Measurements from ENCODE around the gene DLL4. TPM values are rescaled to one million over a fixed set of nuclear protein-coding genes. Genes with fewer than 3 reads are reported as not detected.

The DLL4 gene
- total RNA-seq, 1 experiment from 2014 or later: not detected

- peak; percentile 96 for DNase-seq
- Histone ChIP-seq H3K27me3 (ENCODE audit: control insufficient read depth, insufficient read depth, low read length) (peaks cover 99% of the 10 kb centered on the region), H3K36me3 (replicated peaks; ENCODE audit: control insufficient read depth, insufficient read depth, low read length) (no peaks in the 10 kb centered on the region), H3K4me3 (ENCODE audit: insufficient read depth, low read depth, low read length) (peak overlapping the region; percentile 46; the same call in 1 of the 2 replicates)
These were observed 1.0 kb upstream of the DLL4 start for GRCh38 chr15:40927873-40928806.

GRCh38 chr15:40929660-40930429, 705 bp downstream of the DLL4 start:
- Histone ChIP-seq H3K27me3 (ENCODE audit: control insufficient read depth, insufficient read depth, low read length) (peaks cover 83% of the 10 kb centered on the region), H3K36me3 (replicated peaks; ENCODE audit: control insufficient read depth, insufficient read depth, low read length) (no peaks in the 10 kb centered on the region), H3K4me3 (ENCODE audit: insufficient read depth, low read depth, low read length) (peak overlapping the region; percentile 46)
- DNase-seq: peak; percentile 81

- DNase-seq: peak; percentile 95
- no peaks in the 10 kb centered on the region for H3K36me3 ChIP-seq (replicated peaks; ENCODE audit: control insufficient read depth, insufficient read depth, low read length)
- peak overlapping the region; percentile 46 for H3K4me3 ChIP-seq (ENCODE audit: insufficient read depth, low read depth, low read length)
- H3K27me3 ChIP-seq (ENCODE audit: control insufficient read depth, insufficient read depth, low read length): peaks cover 75% of the 10 kb centered on the region
These were observed 1.5 kb downstream of the DLL4 start for GRCh38 chr15:40930430-40931299.

GRCh38 chr15:40931300-40932142, 2.4 kb downstream of the DLL4 start:
- no peak for DNase-seq
- Histone ChIP-seq H3K36me3 (replicated peaks; ENCODE audit: control insufficient read depth, insufficient read depth, low read length) (no peaks in the 10 kb centered on the region), H3K27me3 (ENCODE audit: control insufficient read depth, insufficient read depth, low read length) (peaks cover 66% of the 10 kb centered on the region), H3K4me3 (ENCODE audit: insufficient read depth, low read depth, low read length) (no peak overlapping the region)

- peaks cover 60% of the 10 kb centered on the region for H3K27me3 ChIP-seq (ENCODE audit: control insufficient read depth, insufficient read depth, low read length)
- no peaks in the 10 kb centered on the region for H3K36me3 ChIP-seq (replicated peaks; ENCODE audit: control insufficient read depth, insufficient read depth, low read length)
- no peak for DNase-seq
- no peak overlapping the region for H3K4me3 ChIP-seq (ENCODE audit: insufficient read depth, low read depth, low read length)
These were observed 3.0 kb downstream of the DLL4 start for GRCh38 chr15:40932156-40932555.

GRCh38 chr15:40932649-40933516, 3.7 kb downstream of the DLL4 start:
- no peak overlapping the region for H3K4me3 ChIP-seq (ENCODE audit: insufficient read depth, low read depth, low read length)
- DNase-seq: no peak
- no peaks in the 10 kb centered on the region for H3K36me3 ChIP-seq (replicated peaks; ENCODE audit: control insufficient read depth, insufficient read depth, low read length)
- peaks cover 52% of the 10 kb centered on the region for H3K27me3 ChIP-seq (ENCODE audit: control insufficient read depth, insufficient read depth, low read length)

- Histone ChIP-seq H3K36me3 (replicated peaks; ENCODE audit: control insufficient read depth, insufficient read depth, low read length) (no peaks in the 10 kb centered on the region), H3K4me3 (ENCODE audit: insufficient read depth, low read depth, low read length) (no peak overlapping the region), H3K27me3 (ENCODE audit: control insufficient read depth, insufficient read depth, low read length) (peaks cover 47% of the 10 kb centered on the region)
- no peak for DNase-seq
These were observed 4.4 kb downstream of the DLL4 start for GRCh38 chr15:40933517-40933902.

GRCh38 chr15:40934457-40934856, 5.3 kb downstream of the DLL4 start:
- Histone ChIP-seq H3K4me3 (ENCODE audit: insufficient read depth, low read depth, low read length) (no peak overlapping the region), H3K36me3 (replicated peaks; ENCODE audit: control insufficient read depth, insufficient read depth, low read length) (no peaks in the 10 kb centered on the region), H3K27me3 (ENCODE audit: control insufficient read depth, insufficient read depth, low read length) (peaks cover 37% of the 10 kb centered on the region)
- no peak for DNase-seq

GRCh38 chr15:40936234-40936708, 7.1 kb downstream of the DLL4 start:
- Histone ChIP-seq H3K36me3 (replicated peaks; ENCODE audit: control insufficient read depth, insufficient read depth, low read length) (no peaks in the 10 kb centered on the region), H3K4me3 (ENCODE audit: insufficient read depth, low read depth, low read length) (no peak overlapping the region), H3K27me3 (ENCODE audit: control insufficient read depth, insufficient read depth, low read length) (peaks cover 30% of the 10 kb centered on the region)
- no peak for DNase-seq

- H3K4me3 ChIP-seq (ENCODE audit: insufficient read depth, low read depth, low read length): no peak overlapping the region
- H3K27me3 ChIP-seq (ENCODE audit: control insufficient read depth, insufficient read depth, low read length): peaks cover 24% of the 10 kb centered on the region
- DNase-seq: peak; percentile 82
- H3K36me3 ChIP-seq (replicated peaks; ENCODE audit: control insufficient read depth, insufficient read depth, low read length): no peaks in the 10 kb centered on the region
These were observed 7.8 kb downstream of the DLL4 start for GRCh38 chr15:40936709-40937666.

- Histone ChIP-seq H3K36me3 (replicated peaks; ENCODE audit: control insufficient read depth, insufficient read depth, low read length) (no peaks in the 10 kb centered on the region), H3K4me3 (ENCODE audit: insufficient read depth, low read depth, low read length) (no peak overlapping the region), H3K27me3 (ENCODE audit: control insufficient read depth, insufficient read depth, low read length) (peaks cover 20% of the 10 kb centered on the region)
- peak; percentile 83 for DNase-seq
These were observed 8.8 kb downstream of the DLL4 start for GRCh38 chr15:40937762-40938535.
